ENCODE data around the gene ZNF804B. TPM values are rescaled to one million over a fixed set of nuclear protein-coding genes. Genes with fewer than 3 reads are reported as not detected.

The ZNF804B gene
- total RNA-seq, 1 donor from 2014 or later: not detected

DNA sequence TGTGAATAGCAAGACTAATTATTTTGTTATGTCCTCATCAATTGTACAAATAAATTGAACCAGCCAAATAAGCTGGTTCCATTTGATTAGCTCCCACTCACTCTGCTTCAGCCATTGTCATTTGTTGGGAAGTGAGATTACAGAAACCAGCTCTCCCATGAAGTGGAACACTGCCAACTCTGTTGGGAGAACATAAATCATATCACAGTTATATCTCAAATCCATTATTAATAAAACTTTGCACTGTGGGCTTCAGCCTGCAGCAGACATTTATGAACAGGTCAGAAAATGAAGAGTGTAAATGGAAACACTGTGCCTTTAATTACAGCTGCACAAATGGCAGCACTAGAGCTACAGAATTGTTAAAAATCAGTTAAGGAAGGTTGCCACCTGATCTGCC, 82.7 kb downstream of the ZNF804B start:
- no peak for ATAC-seq

DNA sequence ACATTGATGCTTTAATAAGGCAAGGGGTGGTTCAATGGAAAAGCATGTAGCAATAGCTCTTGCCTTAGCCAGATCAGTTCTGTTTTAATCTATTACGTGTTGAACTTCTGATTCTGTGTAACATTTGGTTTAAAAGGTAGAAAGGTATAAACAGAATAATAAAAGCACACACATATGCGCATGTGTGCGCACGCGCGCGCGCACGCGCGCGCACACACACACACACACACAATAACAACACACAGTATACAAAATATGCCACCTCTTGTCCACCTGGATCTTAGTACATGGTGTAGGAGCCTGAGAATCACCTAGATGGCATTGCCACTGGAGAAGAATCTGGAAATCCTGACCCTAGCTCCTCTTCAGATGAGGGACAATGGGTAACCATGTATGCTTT, 85.6 kb downstream of the ZNF804B start:
- ATAC-seq: no peak

DNA sequence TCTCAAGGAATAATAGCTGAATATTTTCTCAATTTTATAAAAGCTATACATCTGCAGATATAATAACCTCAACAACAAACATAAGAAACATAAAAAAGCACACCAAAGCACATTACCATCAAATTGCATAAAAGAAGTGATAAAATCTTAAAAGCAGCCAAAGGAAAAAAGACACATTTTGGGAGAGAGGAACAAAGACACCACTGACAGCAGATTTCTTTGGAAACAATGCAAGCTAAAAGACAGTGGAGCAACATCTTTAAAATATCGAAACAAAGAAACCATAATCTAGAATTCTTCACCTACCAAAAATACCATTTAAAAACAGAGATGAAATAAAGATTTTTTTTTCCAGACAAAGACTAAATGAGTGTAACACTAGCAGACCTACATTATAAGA, 91.7 kb downstream of the ZNF804B start:
- ATAC-seq: no peak

- no peak for ATAC-seq
Measured at GRCh38 chr7:88859288-88859687, 99.8 kb downstream of the ZNF804B start.

GRCh38 chr7:88866265-88866863, 106.9 kb downstream of the ZNF804B start:
- no peak for ATAC-seq

DNA sequence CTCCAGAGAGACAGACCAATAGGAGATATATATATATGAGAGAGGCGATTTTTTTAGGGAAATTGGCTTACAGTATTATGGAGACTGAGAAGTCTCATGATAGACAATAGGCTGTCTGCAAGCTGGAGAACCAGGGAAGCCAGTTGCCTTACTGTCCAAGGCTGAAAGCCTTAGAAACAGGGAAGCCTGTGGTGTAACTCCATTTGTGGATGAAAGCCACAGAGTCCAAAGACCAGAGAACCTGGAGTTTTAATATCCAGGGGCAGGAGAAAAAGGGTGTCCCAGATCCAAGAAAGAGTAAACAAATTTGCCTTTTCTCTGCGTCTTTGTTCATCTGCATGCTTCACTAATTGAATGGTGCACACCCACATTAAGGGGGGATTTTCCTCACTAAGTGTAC, 107.7 kb downstream of the ZNF804B start:
- ATAC-seq: no peak

DNA sequence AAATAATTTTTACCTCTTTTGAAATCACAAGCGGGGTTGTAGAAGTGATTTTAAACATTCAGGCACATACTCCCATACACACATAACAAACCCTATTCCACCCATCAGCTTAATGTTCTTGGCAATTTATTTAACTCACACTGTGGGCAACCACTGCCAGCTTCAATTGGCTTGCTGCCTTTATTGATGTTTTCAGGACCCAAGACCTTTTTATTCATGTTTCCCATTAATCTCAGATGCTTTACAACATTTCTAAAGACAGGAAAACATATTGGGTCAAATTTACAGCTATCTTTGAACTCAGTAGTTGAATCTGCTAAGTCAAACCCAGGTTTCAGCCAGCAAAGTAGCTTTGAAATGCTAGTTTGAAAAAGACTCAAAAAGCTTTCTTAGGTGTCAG, 109.0 kb downstream of the ZNF804B start:
- ATAC-seq: no peak

DNA sequence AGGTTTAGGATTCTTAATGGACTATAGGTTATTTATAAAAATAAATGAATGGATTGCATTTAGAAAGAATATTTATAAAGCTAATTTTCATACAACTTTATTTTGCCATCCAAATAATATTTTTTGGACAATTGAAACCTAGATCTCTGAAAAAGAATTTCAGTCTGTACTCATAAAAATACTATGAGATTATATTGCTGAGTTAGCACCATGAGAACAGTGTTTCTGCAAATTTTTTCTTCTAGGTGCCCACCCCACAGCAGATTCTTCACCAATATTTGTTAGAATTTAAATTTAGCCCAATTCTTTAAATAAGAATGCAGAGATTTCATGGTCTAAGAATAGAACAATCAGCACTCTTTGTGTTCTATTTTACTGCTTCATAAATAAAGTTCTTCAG, 121.6 kb downstream of the ZNF804B start:
- ATAC-seq: no peak

DNA sequence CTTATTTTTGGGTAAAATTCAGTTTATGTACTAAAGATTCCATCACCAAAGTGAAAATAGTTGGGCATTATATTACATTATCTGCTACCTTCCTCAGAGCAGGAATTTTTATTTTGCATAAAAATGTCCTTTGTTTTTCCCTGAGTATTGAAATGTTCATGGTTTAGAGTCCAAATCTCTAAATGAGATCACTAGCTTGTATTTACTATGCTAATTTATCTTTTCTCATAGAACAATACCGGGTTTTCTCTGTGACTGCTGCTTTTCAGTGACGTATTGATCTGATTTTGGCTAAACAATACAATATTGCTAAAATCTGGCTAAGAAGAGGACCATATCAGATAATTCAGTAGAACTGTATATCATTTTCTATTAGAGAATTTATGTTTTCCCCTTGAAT, 125.6 kb downstream of the ZNF804B start:
- no peak for ATAC-seq

GRCh38 chr7:88888684-88889083, 129.2 kb downstream of the ZNF804B start:
- ATAC-seq: no peak

GRCh38 chr7:88910516-88910915, 151.0 kb downstream of the ZNF804B start:
- no peak for ATAC-seq

- ATAC-seq: no peak
Measured at GRCh38 chr7:88912852-88913251, 153.4 kb downstream of the ZNF804B start.

GRCh38 chr7:88915615-88916014, 156.1 kb downstream of the ZNF804B start:
- no peak for ATAC-seq

- no peak for ATAC-seq
Measured at GRCh38 chr7:88919478-88920131, 160.1 kb downstream of the ZNF804B start.

- no peak for ATAC-seq
Measured at GRCh38 chr7:88922944-88923343, 163.4 kb downstream of the ZNF804B start.

DNA sequence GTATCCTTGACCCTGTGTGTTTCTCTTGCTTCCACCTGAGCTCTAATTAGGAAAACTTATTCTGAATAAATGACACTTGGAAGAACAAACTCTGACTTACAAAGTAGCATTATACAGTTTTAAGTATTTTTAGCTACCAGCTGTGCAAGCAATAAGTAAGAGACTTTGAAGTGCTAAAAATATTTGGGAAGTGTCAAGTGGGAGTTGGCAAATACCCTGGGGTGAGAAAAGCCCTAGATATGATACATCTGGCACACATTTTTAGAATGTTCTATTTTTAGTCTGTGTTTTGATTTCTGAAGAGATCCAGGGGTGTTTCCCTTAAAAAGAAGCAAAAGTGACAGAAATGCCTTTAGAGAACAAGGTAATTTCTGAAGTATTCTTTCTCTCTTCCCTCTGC, 168.8 kb downstream of the ZNF804B start:
- ATAC-seq: no peak

DNA sequence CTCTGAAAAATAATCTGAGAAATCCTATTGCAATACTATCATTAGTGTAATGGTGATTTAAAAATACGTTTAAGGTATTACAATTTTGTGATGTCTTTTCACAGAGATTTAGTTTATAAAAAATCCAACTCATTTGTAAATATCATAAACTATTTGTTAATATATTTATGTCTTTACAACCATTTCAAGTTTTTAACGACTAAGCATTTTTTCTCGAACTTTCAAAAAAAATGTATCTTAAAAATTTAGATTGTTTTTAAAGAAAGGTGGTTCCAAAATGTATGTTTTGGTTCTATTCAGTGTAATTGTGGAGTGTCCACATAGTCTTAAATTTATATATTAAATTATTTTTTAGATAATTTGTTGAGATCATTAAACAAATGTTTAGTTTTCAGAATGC, 170.2 kb downstream of the ZNF804B start:
- ATAC-seq: no peak

GRCh38 chr7:88933285-88933684, 173.8 kb downstream of the ZNF804B start:
- no peak for ATAC-seq

GRCh38 chr7:88942815-88943501, 183.5 kb downstream of the ZNF804B start:
- ATAC-seq: no peak

- ATAC-seq: no peak
Measured at GRCh38 chr7:88951826-88952225, 192.3 kb downstream of the ZNF804B start.

GRCh38 chr7:88964418-88964817, 204.9 kb downstream of the ZNF804B start:
- no peak for ATAC-seq

DNA sequence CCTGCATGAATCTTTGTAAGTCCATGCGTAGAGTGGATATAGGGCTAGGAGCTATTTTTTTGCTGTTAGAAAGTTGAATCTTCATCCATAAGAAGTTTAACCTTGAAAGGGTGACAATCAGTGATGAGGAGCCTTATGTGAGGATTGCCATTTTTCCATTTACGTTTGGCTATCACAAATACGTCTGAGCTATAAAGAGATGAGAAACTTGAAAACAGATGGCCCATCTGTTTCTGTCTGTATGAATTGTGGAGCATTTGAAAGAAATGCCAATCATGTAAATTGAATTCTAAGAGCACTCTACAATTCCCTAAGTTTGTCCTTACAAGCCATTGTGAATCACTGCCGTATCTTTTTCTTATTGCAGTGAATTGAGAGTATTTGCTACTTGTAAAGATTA, 205.9 kb downstream of the ZNF804B start:
- ATAC-seq: no peak

GRCh38 chr7:88967432-88967831, 207.9 kb downstream of the ZNF804B start:
- no peak for ATAC-seq

DNA sequence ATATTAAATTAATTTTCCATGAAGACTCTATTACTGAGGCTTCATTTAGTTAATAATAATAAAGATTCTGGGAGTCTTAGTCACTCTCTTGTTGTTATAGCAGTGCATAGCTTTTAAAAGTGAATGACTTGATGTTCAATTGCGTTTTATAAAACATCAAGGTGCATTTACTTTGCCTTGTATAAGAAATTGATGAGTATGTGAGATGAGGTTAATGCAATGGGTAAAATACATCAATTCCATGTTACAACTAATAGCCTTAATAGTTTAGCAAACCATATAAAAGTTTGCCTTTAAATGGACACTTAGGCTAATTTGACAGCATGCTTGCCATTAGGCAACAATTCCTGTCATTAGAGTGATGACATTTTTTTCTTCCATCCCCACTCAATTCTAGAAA, 209.7 kb downstream of the ZNF804B start:
- ATAC-seq: no peak
